Measurements from ENCODE around the gene PRKCQ.

GRCh38 chr10:6514180-6514579 lies 65.9 kb downstream of the PRKCQ start:
- TF ChIP-seq POLR2AphosphoS5 (IDR thresholded peaks at IDR 0.05) (no peak), CTCF (IDR thresholded peaks at IDR 0.05) (no peak), POLR2A (IDR thresholded peaks at IDR 0.05) (no peak)

Data from breast epithelium (tissue), 3 donors.